Measurements from ENCODE around the gene PCDHGA6. TPM values are rescaled to one million over a fixed set of nuclear protein-coding genes. Genes with fewer than 3 reads are reported as not detected.
A peak's percentile ranks its signal among the peaks of the same experiment; 100 is the strongest.

The PCDHGA6 gene
- total RNA-seq, 1 experiment from 2014 or later: 0.46 TPM

DNA sequence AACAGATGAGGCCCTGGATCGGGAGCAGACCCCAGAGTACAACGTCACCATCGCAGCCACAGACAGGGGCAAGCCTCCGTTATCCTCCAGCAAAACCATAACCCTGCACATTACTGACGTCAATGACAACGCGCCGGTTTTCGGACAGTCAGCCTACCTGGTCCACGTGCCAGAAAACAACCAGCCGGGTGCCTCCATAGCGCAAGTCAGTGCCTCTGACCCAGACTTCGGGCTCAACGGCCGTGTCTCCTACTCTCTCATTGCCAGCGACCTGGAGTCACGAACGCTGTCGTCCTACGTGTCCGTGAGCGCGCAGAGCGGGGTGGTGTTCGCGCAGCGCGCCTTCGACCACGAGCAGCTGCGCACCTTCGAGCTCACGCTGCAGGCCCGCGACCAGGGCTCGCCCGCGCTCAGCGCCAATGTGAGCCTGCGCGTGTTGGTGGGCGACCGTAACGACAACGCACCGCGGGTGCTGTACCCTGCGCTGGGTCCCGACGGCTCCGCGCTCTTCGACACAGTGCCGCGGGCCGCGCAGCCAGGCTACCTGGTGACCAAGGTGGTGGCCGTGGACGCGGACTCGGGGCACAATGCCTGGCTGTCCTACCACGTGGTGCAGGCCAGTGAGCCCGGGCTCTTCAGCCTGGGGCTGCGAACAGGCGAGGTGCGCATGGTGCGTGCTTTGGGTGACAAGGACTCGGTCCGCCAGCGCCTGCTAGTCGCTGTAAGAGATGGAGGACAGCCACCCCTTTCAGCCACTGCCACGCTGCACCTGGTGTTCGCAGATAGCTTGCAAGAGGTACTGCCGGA lies 45.6 kb downstream of the PCDHGA6 start:
- DNase-seq (ENCODE audit: low read depth): no peak

- DNase-seq (ENCODE audit: low read depth): peak; percentile 77
These were observed 47.3 kb downstream of the PCDHGA6 start, which contains the start of gene PCDHGA11 for GRCh38 chr5:141420855-141421488. TSS of gene PCDHGA11 (plus strand) at chr5:141421051. CDS start at chr5:141421228, 177 bp downstream.

GRCh38 chr5:141421489-141421855 lies 47.8 kb downstream of the PCDHGA6 start:
- no peak for DNase-seq (ENCODE audit: low read depth)

DNA sequence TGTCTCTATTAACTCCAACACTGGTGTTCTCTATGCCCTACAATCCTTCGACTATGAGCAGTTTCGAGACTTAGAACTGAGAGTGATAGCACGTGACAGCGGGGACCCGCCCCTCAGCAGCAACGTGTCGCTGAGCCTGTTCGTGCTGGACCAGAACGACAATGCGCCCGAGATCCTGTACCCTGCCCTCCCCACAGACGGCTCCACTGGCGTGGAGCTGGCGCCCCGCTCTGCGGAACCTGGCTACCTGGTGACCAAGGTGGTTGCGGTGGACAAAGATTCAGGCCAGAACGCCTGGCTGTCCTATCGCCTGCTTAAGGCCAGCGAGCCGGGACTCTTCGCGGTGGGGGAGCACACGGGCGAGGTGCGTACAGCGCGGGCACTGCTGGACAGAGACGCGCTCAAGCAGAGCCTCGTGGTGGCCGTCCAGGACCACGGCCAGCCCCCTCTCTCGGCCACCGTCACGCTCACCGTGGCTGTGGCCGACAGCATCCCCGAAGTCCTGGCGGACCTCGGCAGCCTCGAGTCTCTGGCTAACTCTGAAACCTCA lies 49.1 kb downstream of the PCDHGA6 start:
- no peak for DNase-seq (ENCODE audit: low read depth)

GRCh38 chr5:141427783-141428426 lies 54.2 kb downstream of the PCDHGA6 start:
- no peak for DNase-seq (ENCODE audit: low read depth)

Other genes starting within 250 kb of the PCDHGA6 start
- 20.6 and 21.7 TPM in 2 replicates for gene PCDHB5, start 238.7 kb upstream of the PCDHGA6 start, total RNA-seq (2014; rRNA removed; shearing (Covaris generic))
- gene PCDHB6, start 223.8 kb upstream of the PCDHGA6 start, total RNA-seq (2014; rRNA removed; shearing (Covaris generic)): 0.69 and 2.9 TPM in 2 replicates
- gene PCDHB7, start 201.2 kb upstream of the PCDHGA6 start, total RNA-seq (2014; rRNA removed; shearing (Covaris generic)): 2.6 and 3.9 TPM in 2 replicates
- gene PCDHB8, start 196.1 kb upstream of the PCDHGA6 start, total RNA-seq (2014; rRNA removed; shearing (Covaris generic)): 6.7 and 8.3 TPM in 2 replicates
- 4.3 and 4.8 TPM in 2 replicates for gene PCDHB16, start 191.5 kb upstream of the PCDHGA6 start, total RNA-seq (2014; rRNA removed; shearing (Covaris generic))
- 0.40 and 1.6 TPM in 2 replicates for gene PCDHB9, start 186.7 kb upstream of the PCDHGA6 start, total RNA-seq (2014; rRNA removed; shearing (Covaris generic))
- gene PCDHB10, start 181.5 kb upstream of the PCDHGA6 start, total RNA-seq (2014; rRNA removed; shearing (Covaris generic)): 0.40 and 0.71 TPM in 2 replicates
- gene PCDHB11, start 174.3 kb upstream of the PCDHGA6 start, total RNA-seq (2014; rRNA removed; shearing (Covaris generic)): 0.40 and 1.1 TPM in 2 replicates
- gene PCDHB12, start 165.2 kb upstream of the PCDHGA6 start, total RNA-seq (2014; rRNA removed; shearing (Covaris generic)): 2.1 and 3.6 TPM in 2 replicates
- gene PCDHB13, start 160.0 kb upstream of the PCDHGA6 start, total RNA-seq (2014; rRNA removed; shearing (Covaris generic)): 1.7 and 2.1 TPM in 2 replicates
- gene PCDHB14, start 150.5 kb upstream of the PCDHGA6 start, total RNA-seq (2014; rRNA removed; shearing (Covaris generic)): 1.0 and 1.5 TPM in 2 replicates
- 0.21 and 0.86 TPM in 2 replicates for gene PCDHB15, start 128.5 kb upstream of the PCDHGA6 start, total RNA-seq (2014; rRNA removed; shearing (Covaris generic))
- 0.11 and 1.8 TPM in 2 replicates for gene SLC25A2, start 69.8 kb upstream of the PCDHGA6 start, total RNA-seq (2014; rRNA removed; shearing (Covaris generic))
- gene TAF7, start 53.1 kb upstream of the PCDHGA6 start, total RNA-seq (2014; rRNA removed; shearing (Covaris generic)): 55.5 and 57.7 TPM in 2 replicates
- 0.18 and 0.34 TPM in 2 replicates for gene PCDHGA1, start 43.4 kb upstream of the PCDHGA6 start, total RNA-seq (2014; rRNA removed; shearing (Covaris generic))
- gene PCDHGA2, start 35.1 kb upstream of the PCDHGA6 start, total RNA-seq (2014; rRNA removed; shearing (Covaris generic)): 0.15 and 0.74 TPM in 2 replicates
- 0.57 TPM in 1 of 2 replicates, not detected in the other for gene PCDHGA3, start 30.1 kb upstream of the PCDHGA6 start, total RNA-seq (2014; rRNA removed; shearing (Covaris generic))
- 1.4 and 1.5 TPM in 2 replicates for gene PCDHGB1, start 23.8 kb upstream of the PCDHGA6 start, total RNA-seq (2014; rRNA removed; shearing (Covaris generic))
- gene PCDHGA4, start 18.9 kb upstream of the PCDHGA6 start, total RNA-seq (2014; rRNA removed; shearing (Covaris generic)): 0.63 and 1.6 TPM in 2 replicates
- gene PCDHGB2, start 13.9 kb upstream of the PCDHGA6 start, total RNA-seq (2014; rRNA removed; shearing (Covaris generic)): 0.23 and 0.24 TPM in 2 replicates
- gene PCDHGA5, start 9.7 kb upstream of the PCDHGA6 start, total RNA-seq (2014; rRNA removed; shearing (Covaris generic)): 0.23 and 0.39 TPM in 2 replicates
- gene PCDHGB3, start 3.6 kb upstream of the PCDHGA6 start, total RNA-seq (2014; rRNA removed; shearing (Covaris generic)): 0.68 and 1.1 TPM in 2 replicates
- gene PCDHGA7, start 8.9 kb downstream of the PCDHGA6 start, total RNA-seq (2014; rRNA removed; shearing (Covaris generic)): 0.06 and 0.42 TPM in 2 replicates
- 0.06 and 0.09 TPM in 2 replicates for gene PCDHGB4, start 13.8 kb downstream of the PCDHGA6 start, total RNA-seq (2014; rRNA removed; shearing (Covaris generic))
- 0.06 TPM in 1 of 2 replicates, not detected in the other for gene PCDHGA8, start 18.7 kb downstream of the PCDHGA6 start, total RNA-seq (2014; rRNA removed; shearing (Covaris generic))
- gene PCDHGB5, start 24.1 kb downstream of the PCDHGA6 start, total RNA-seq (2014; rRNA removed; shearing (Covaris generic)): 0.09 TPM in 1 of 2 replicates, not detected in the other
- 1.2 TPM in 1 of 2 replicates, not detected in the other for gene PCDHGA9, start 28.9 kb downstream of the PCDHGA6 start, total RNA-seq (2014; rRNA removed; shearing (Covaris generic))
- gene PCDHGB6, start 34.1 kb downstream of the PCDHGA6 start, total RNA-seq (2014; rRNA removed; shearing (Covaris generic)): 1.3 and 2.5 TPM in 2 replicates
- gene PCDHGA10, start 39.1 kb downstream of the PCDHGA6 start, total RNA-seq (2014; rRNA removed; shearing (Covaris generic)): 0.06 and 0.30 TPM in 2 replicates
- 0.06 and 0.17 TPM in 2 replicates for gene PCDHGB7, start 43.8 kb downstream of the PCDHGA6 start, total RNA-seq (2014; rRNA removed; shearing (Covaris generic))
- gene PCDHGA11, start 47.2 kb downstream of the PCDHGA6 start, total RNA-seq (2014; rRNA removed; shearing (Covaris generic)): 15.0 TPM in 2 replicates
- not detected in 2 replicates for gene PCDHGA12, start 56.6 kb downstream of the PCDHGA6 start, total RNA-seq (2014; rRNA removed; shearing (Covaris generic))
- gene PCDHGC3, start 102.1 kb downstream of the PCDHGA6 start, total RNA-seq (2014; rRNA removed; shearing (Covaris generic)): 37.0 and 41.5 TPM in 2 replicates
- 0.18 and 0.23 TPM in 2 replicates for gene PCDHGC4, start 111.1 kb downstream of the PCDHGA6 start, total RNA-seq (2014; rRNA removed; shearing (Covaris generic))
- gene PCDHGC5, start 115.2 kb downstream of the PCDHGA6 start, total RNA-seq (2014; rRNA removed; shearing (Covaris generic)): 0.06 and 0.09 TPM in 2 replicates
- gene DIAPH1, start 245.1 kb downstream of the PCDHGA6 start, total RNA-seq (2014; rRNA removed; shearing (Covaris generic)): 40.7 and 43.5 TPM in 2 replicates

Measured in Daoy (cell line).